GM19452 (cell line): ENCODE measurements around the gene MAN2B1.
"Not testable (repeated sequence)": the region's sequence is repeated elsewhere in the genome, so short reads cannot be mapped to it uniquely, and the experiment has no call there.

ENCODE experiments used
- ATAC-seq: cut with Tn5 transposase; IDR thresholded peaks from one replicate; pipeline ENCODE4 v1.9.1; 2021; ENCODE audit not compliant: unreplicated experiment

The MAN2B1 gene

GRCh38 chr19:12689581-12690216 lies 23.2 kb upstream of the MAN2B1 start:
- no peak for ATAC-seq

GRCh38 chr19:12689012-12689411 lies 22.5 kb upstream of the MAN2B1 start:
- no peak for ATAC-seq

- ATAC-seq = no peak
These were observed 21.1 kb upstream of the MAN2B1 start, which contains the start of gene GNG14 for GRCh38 chr19:12687496-12688196. GNG14 (plus strand) TSS chr19:12687998; CDS start chr19:12688049, 51 bp downstream.

GRCh38 chr19:12685831-12686230 lies 19.3 kb upstream of the MAN2B1 start:
- no peak for ATAC-seq

GRCh38 chr19:12681074-12681987 lies 14.8 kb upstream of the MAN2B1 start, which contains the start of gene DHPS:
DHPS (minus strand) TSS chr19:12681880; CDS start chr19:12681766, 114 bp downstream.
- peak; percentile 60 for ATAC-seq

- ATAC-seq = no peak
These were observed 13.5 kb upstream of the MAN2B1 start for GRCh38 chr19:12680034-12680433.

- ATAC-seq = not testable (repeated sequence)
These were observed 11.5 kb upstream of the MAN2B1 start for GRCh38 chr19:12678039-12678438.

- ATAC-seq = no peak
These were observed 10.4 kb upstream of the MAN2B1 start for GRCh38 chr19:12676928-12677327.

- no peak for ATAC-seq
These were observed 9.8 kb upstream of the MAN2B1 start for GRCh38 chr19:12676384-12676792.

- no peak for ATAC-seq
These were observed 9.4 kb upstream of the MAN2B1 start for GRCh38 chr19:12675940-12676339.

GRCh38 chr19:12675399-12675798 lies 8.9 kb upstream of the MAN2B1 start:
- ATAC-seq = no peak

- no peak for ATAC-seq
These were observed 6.2 kb upstream of the MAN2B1 start for GRCh38 chr19:12672744-12673143.

- no peak for ATAC-seq
These were observed 3.8 kb upstream of the MAN2B1 start for GRCh38 chr19:12670159-12670928.

GRCh38 chr19:12669270-12670158 lies 3.0 kb upstream of the MAN2B1 start:
- ATAC-seq = no peak

GRCh38 chr19:12668932-12669269 lies 2.4 kb upstream of the MAN2B1 start:
- no peak for ATAC-seq

- no peak for ATAC-seq
These were observed 1.8 kb upstream of the MAN2B1 start for GRCh38 chr19:12668346-12668745.

GRCh38 chr19:12667731-12668302 lies 1.3 kb upstream of the MAN2B1 start:
- no peak for ATAC-seq

- ATAC-seq = no peak
These were observed 774 bp downstream of the MAN2B1 start for GRCh38 chr19:12665671-12666264.

- no peak for ATAC-seq
These were observed 1.3 kb downstream of the MAN2B1 start for GRCh38 chr19:12665281-12665573.
